Glomerular endothelial cell (primary cell): ENCODE measurements around the gene ZNF555. TPM values are rescaled to one million over a fixed set of nuclear protein-coding genes. Genes with fewer than 3 reads are reported as not detected.

ENCODE experiments used
- total RNA-seq: library from RNA; depleted of rRNA; stranded (reverse); fragments of >200 nt; gene quantifications from 2 replicates; pipeline ENCODE4 v1.2.3, GENCODE V29; 2015

Gene ZNF555
- total RNA-seq, 1 donor from 2014 or later: 5.8 TPM

Other genes starting within 250 kb of the ZNF555 start
- gene GNG7, start 138.8 kb upstream of the ZNF555 start, total RNA-seq: 0.19 and 1.3 TPM in 2 replicates
- gene DIRAS1, start 120.1 kb upstream of the ZNF555 start, total RNA-seq: 0.47 and 3.1 TPM in 2 replicates
- gene SLC39A3, start 101.5 kb upstream of the ZNF555 start, total RNA-seq: 30.2 and 36.5 TPM in 2 replicates
- 75.1 and 80.2 TPM in 2 replicates for gene SGTA, start 58.2 kb upstream of the ZNF555 start, total RNA-seq
- 89.0 and 89.4 TPM in 2 replicates for gene THOP1, start 56.0 kb upstream of the ZNF555 start, total RNA-seq
- 2.7 and 5.4 TPM in 2 replicates for gene ZNF554, start 21.6 kb upstream of the ZNF555 start, total RNA-seq
- not detected in 2 replicates for gene ZNF556, start 25.9 kb downstream of the ZNF555 start, total RNA-seq
- 2.1 and 5.8 TPM in 2 replicates for gene ZNF57, start 59.5 kb downstream of the ZNF555 start, total RNA-seq
- gene ZNF77, start 103.5 kb downstream of the ZNF555 start, total RNA-seq: 2.7 and 3.4 TPM in 2 replicates
- 0.58 and 0.88 TPM in 2 replicates for gene TLE6, start 136.1 kb downstream of the ZNF555 start, total RNA-seq
- 20.8 and 32.8 TPM in 2 replicates for gene TLE2, start 187.8 kb downstream of the ZNF555 start, total RNA-seq
- gene TLE5, start 221.0 kb downstream of the ZNF555 start, total RNA-seq: 343 and 401 TPM in 2 replicates